ENCODE measurements around the gene ATXN7L2.

Gene ATXN7L2

GRCh38 chr1:109513110-109513710 lies 29.5 kb downstream of the ATXN7L2 start:
- no peak overlapping the region for H3K27ac ChIP-seq
- TF ChIP-seq CTCF (IDR thresholded peaks at IDR 0.05; ENCODE audit: low read depth, low read length, missing control alignments), result no peak
- no peak overlapping the region for H3K4me3 ChIP-seq (ENCODE audit: low read depth, low read length)
- DNase-seq, result no peak
- peaks cover 8% of the 10 kb centered on the region for H3K27me3 ChIP-seq (replicated peaks)
- no peaks in the 10 kb centered on the region for H3K36me3 ChIP-seq (replicated peaks)
- in situ Hi-C loops (cut with HindIII; ENCODE audit: low pct_ligation_motif_present, low sequenced_read_pairs), result no loop called here

- no peak for TF ChIP-seq CTCF (IDR thresholded peaks at IDR 0.05; ENCODE audit: low read depth, low read length, missing control alignments)
- H3K4me3 ChIP-seq (ENCODE audit: low read depth, low read length), result no peak overlapping the region
- no peak for DNase-seq
- H3K27me3 ChIP-seq (replicated peaks), result peaks cover 5% of the 10 kb centered on the region
- H3K27ac ChIP-seq, result no peak overlapping the region
- H3K36me3 ChIP-seq (replicated peaks), result no peaks in the 10 kb centered on the region
- in situ Hi-C loops (cut with HindIII; ENCODE audit: low pct_ligation_motif_present, low sequenced_read_pairs), result no loop called here
Observed at GRCh38 chr1:109514846-109515245, 31.1 kb downstream of the ATXN7L2 start.

GRCh38 chr1:109516872-109517271 lies 33.2 kb downstream of the ATXN7L2 start:
- Histone ChIP-seq H3K36me3 (replicated peaks) (no peaks in the 10 kb centered on the region), H3K27me3 (replicated peaks) (peaks cover 10% of the 10 kb centered on the region), H3K4me3 (ENCODE audit: low read depth, low read length) (no peak overlapping the region), H3K27ac (no peak overlapping the region)
- in situ Hi-C loops (cut with HindIII; ENCODE audit: low pct_ligation_motif_present, low sequenced_read_pairs), result no loop called here
- TF ChIP-seq CTCF (IDR thresholded peaks at IDR 0.05; ENCODE audit: low read depth, low read length, missing control alignments), result no peak
- DNase-seq, result no peak

GRCh38 chr1:109517337-109517736 lies 33.6 kb downstream of the ATXN7L2 start:
- H3K27ac ChIP-seq, result no peak overlapping the region
- peaks cover 14% of the 10 kb centered on the region for H3K27me3 ChIP-seq (replicated peaks)
- no peak overlapping the region for H3K4me3 ChIP-seq (ENCODE audit: low read depth, low read length)
- TF ChIP-seq CTCF (IDR thresholded peaks at IDR 0.05; ENCODE audit: low read depth, low read length, missing control alignments), result no peak
- DNase-seq, result no peak
- in situ Hi-C loops (cut with HindIII; ENCODE audit: low pct_ligation_motif_present, low sequenced_read_pairs), result no loop called here
- H3K36me3 ChIP-seq (replicated peaks), result no peaks in the 10 kb centered on the region

- DNase-seq, result no peak
- H3K27ac ChIP-seq, result no peak overlapping the region
- in situ Hi-C loops (cut with HindIII; ENCODE audit: low pct_ligation_motif_present, low sequenced_read_pairs), result no loop called here
- no peak for TF ChIP-seq CTCF (IDR thresholded peaks at IDR 0.05; ENCODE audit: low read depth, low read length, missing control alignments)
- H3K27me3 ChIP-seq (replicated peaks), result peaks cover 14% of the 10 kb centered on the region
- no peaks in the 10 kb centered on the region for H3K36me3 ChIP-seq (replicated peaks)
- H3K4me3 ChIP-seq (ENCODE audit: low read depth, low read length), result no peak overlapping the region
Observed at GRCh38 chr1:109521002-109521951, 37.6 kb downstream of the ATXN7L2 start.

All from brain microvascular endothelial cell (primary cell).